GM06990 (cell line): ENCODE data around the gene TRPM3.
"Not testable (repeated sequence)": the region's sequence is repeated elsewhere in the genome, so short reads cannot be mapped to it uniquely, and the experiment has no call there.

ENCODE experiments used
- DNase-seq: peaks from one replicate; pipeline ENCODE4 v3.0.0-alpha.2; 2011; ENCODE audit not compliant: insufficient read length; ENCODE audit errors: extremely low read depth
- H3K27me3 ChIP-seq: replicated peaks from 2 replicates; pipeline ENCODE4 v1.6.0; 2011; ENCODE audit warnings: low read length; ENCODE audit not compliant: control insufficient read depth, insufficient read depth
- H3K36me3 ChIP-seq: 2 replicates; pipeline ENCODE4 v1.5.1; 2011; ENCODE audit warnings: low read length; ENCODE audit not compliant: control insufficient read depth, insufficient read depth
- H3K4me3 ChIP-seq: replicated peaks from 2 replicates; pipeline ENCODE4 v1.5.1; 2011; ENCODE audit warnings: low read depth, mild to moderate bottlenecking, control low read depth, low read length
- TF ChIP-seq, protein P1 (sequence below): IDR thresholded peaks from 2 replicates; pipeline ENCODE4 v1.5.1; 2011; ENCODE audit warnings: low read length, control low read depth, mild to moderate bottlenecking, inconsistent platforms; ENCODE audit not compliant: insufficient read depth, poor library complexity, severe bottlenecking

Gene TRPM3

DNA sequence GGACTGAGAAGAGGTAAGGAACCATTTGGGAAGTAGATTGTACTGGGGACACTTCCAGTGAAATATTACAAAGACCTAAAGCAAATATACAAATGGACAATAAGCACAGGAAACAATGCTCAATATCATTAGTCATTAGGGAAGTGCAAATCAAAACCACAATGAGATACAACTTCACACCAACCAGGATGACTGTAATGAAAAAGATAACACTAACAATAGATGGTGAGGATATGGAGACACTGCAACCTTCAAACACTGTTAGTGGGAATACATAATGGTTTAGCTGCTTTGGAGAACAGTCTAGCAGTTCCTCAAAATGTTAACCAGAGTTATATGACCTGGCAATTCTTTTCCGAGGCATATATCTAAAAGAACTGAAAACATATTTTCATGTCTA is 149.7 kb downstream of the TRPM3 start:
- Histone ChIP-seq H3K36me3 (no peaks in the 10 kb centered on the region), H3K4me3 (no peak overlapping the region), H3K27me3 (no peaks in the 10 kb centered on the region)
- TF ChIP-seq, protein P1, sequence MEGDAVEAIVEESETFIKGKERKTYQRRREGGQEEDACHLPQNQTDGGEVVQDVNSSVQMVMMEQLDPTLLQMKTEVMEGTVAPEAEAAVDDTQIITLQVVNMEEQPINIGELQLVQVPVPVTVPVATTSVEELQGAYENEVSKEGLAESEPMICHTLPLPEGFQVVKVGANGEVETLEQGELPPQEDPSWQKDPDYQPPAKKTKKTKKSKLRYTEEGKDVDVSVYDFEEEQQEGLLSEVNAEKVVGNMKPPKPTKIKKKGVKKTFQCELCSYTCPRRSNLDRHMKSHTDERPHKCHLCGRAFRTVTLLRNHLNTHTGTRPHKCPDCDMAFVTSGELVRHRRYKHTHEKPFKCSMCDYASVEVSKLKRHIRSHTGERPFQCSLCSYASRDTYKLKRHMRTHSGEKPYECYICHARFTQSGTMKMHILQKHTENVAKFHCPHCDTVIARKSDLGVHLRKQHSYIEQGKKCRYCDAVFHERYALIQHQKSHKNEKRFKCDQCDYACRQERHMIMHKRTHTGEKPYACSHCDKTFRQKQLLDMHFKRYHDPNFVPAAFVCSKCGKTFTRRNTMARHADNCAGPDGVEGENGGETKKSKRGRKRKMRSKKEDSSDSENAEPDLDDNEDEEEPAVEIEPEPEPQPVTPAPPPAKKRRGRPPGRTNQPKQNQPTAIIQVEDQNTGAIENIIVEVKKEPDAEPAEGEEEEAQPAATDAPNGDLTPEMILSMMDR: no peak
- DNase-seq: no peak

DNA sequence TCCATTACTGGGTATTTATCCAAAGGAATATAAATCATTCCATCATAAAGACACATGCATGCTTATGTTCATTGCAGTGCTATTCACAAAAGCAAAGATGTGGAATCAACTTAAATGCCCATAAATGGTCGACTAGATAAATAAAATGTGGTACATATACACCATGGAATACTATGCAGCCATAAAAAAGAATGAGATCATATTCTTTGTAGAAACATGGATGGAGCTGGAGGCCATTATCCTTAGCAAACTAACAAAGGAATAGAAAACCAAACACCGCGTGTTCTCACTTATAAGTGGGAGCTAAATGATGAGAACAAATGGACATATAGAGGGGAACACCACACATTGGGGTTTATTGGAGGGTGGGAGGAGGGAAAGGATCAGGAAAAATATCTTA is 155.0 kb downstream of the TRPM3 start:
- not testable (repeated sequence) for H3K4me3 ChIP-seq, H3K27me3 ChIP-seq

DNA sequence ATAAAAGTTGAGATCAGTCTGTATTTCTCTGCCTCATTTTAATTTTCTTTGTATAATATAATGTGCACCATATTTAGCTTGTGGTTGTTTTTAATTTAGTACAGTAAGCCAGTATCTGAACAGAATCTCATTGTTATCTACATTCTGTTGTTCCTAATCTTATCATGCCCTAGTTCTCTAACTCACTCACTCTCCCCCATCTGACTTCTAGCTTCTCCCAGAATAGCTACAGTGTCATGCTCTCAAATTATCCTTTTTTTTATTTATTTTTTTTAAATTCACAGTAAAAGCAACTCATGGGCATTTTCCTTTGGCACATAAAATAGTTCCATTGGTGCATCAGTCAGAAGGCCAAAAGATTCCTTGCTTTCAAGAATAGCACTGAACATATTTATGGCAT is 156.6 kb downstream of the TRPM3 start:
- Histone ChIP-seq H3K4me3 (no peak overlapping the region), H3K27me3 (no peaks in the 10 kb centered on the region), H3K36me3 (no peaks in the 10 kb centered on the region)
- DNase-seq: no peak
- TF ChIP-seq, protein P1: no peak

More for the DNA sequence above, 155.0 kb downstream of the TRPM3 start:
- not testable (repeated sequence) for H3K36me3 ChIP-seq, DNase-seq

DNA sequence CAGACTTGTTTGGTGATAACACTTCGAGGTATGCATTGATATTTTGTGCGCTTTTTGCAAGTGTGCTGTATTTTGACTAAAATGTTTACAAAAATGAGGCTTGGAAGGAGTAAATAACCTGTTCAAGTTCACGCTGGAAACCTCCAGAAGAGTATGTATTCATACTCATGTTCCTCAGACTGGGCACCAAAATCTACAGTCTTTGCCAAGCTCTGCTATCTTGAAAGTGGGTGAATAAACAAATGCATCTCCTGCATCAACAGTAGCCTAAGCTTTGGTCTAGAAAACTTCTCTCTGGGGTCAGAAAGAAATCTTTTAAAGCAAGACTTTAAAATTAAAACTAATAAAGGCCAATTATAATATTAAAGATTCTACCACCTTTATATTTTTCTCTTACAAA is 157.9 kb downstream of the TRPM3 start:
- H3K36me3 ChIP-seq: no peaks in the 10 kb centered on the region
- H3K4me3 ChIP-seq: no peak overlapping the region
- TF ChIP-seq, protein P1: no peak
- no peak for DNase-seq
- no peaks in the 10 kb centered on the region for H3K27me3 ChIP-seq

DNA sequence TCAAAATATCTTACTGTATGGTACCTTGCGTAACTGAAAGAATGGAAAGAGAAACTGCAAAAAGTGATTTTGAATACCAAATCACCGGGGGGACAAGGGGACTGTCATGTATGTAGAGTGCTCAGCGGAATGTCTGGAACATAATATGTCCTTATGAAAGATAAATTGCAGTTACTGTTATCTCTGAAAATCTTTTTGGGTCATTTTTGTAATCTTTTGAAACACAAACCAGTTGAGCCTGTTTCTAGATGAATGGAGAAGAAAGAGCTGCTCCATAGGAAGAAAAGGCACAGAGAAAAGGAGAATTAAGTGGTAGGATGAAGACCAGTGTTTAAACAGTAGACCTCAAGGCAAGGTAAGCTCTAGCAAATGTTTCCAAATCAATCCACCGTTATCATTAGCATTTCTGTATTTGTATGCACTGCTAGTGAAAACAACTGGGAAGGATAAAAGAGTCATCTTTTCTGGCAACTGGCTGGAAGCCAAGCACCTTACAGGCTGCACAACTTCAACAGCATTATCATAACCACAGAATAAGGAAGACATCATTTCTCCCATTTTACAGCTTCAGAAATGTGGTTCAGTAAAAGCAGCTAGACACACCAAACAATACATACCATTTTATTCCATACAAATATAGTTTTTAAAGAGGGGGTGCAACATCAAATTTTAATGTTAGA is 158.5 kb downstream of the TRPM3 start:
- no peak for DNase-seq
- Histone ChIP-seq H3K36me3 (no peaks in the 10 kb centered on the region), H3K4me3 (no peak overlapping the region), H3K27me3 (no peaks in the 10 kb centered on the region)
- TF ChIP-seq, protein P1: no peak

DNA sequence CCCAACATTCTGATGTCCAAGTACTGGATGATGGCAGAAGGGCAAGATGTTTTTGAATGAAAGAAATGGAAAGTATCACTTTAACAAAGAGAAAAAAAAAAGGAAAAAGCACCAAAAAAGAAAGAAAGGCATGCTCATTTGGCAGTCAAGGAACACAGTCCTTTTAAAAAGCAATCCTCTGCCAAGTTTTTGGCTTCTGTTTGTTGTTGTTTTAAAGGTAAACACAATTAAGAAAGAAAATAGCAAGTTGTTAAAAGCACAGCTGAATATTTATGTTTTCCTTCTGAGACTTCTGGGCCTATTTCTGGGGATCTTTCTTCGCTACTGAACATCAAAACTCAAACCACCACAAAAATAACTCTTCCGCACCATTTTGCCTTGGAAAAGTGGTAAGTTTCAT is 162.1 kb downstream of the TRPM3 start:
- DNase-seq: no peak
- TF ChIP-seq, protein P1: no peak
- H3K27me3 ChIP-seq: no peaks in the 10 kb centered on the region
- H3K36me3 ChIP-seq: no peaks in the 10 kb centered on the region
- H3K4me3 ChIP-seq: no peak overlapping the region
